Measurements from ENCODE around the gene IL5RA. TPM values are rescaled to one million over a fixed set of nuclear protein-coding genes. Genes with fewer than 3 reads are reported as not detected.

IL5RA gene
- total RNA-seq, 1 donor from 2014 or later = not detected

DNA sequence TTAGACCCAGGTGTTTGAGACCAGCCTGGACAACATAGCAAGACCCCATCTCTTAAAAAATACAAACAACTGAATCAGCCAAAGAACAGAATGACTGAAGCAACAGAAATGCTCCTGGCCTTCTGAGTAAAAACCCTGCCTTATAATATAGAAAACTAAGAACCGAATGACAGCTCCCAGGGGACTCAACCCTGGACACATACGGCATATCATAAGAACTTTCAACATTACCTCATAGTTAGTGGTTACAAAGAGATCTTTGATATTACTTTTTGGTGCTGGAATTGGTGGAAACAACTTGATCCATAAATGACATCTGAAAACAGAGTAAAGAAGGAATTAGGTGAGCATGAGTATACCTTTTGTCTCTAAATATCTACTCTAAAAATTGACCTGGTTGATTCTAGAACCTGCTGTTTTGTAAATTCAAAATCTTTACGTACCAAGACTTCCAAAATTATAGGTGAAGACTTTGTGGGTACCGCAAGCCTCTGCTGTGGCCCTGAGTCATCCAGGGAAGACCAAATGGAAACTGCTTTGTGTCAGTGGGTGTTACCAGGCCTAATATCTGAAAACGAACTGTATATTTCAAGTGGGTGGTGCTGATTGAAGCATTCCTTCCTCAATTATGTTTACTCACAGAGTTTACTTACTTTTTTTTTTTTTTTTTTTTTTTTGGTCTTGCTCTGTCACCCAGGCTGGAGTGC lies 35.5 kb downstream of the IL5RA start:
- Histone ChIP-seq H3K4me3 (no peak overlapping the region), H3K27me3 (ENCODE audit: low read depth) (peaks cover 8% of the 10 kb centered on the region), H3K36me3 (no peaks in the 10 kb centered on the region), H3K9me3 (replicated peaks) (no peaks in the 10 kb centered on the region), H3K4me1 (no peaks in the 10 kb centered on the region), H3K27ac (replicated peaks) (no peak overlapping the region)
- no peak for DNase-seq
- TF ChIP-seq, protein P1, sequence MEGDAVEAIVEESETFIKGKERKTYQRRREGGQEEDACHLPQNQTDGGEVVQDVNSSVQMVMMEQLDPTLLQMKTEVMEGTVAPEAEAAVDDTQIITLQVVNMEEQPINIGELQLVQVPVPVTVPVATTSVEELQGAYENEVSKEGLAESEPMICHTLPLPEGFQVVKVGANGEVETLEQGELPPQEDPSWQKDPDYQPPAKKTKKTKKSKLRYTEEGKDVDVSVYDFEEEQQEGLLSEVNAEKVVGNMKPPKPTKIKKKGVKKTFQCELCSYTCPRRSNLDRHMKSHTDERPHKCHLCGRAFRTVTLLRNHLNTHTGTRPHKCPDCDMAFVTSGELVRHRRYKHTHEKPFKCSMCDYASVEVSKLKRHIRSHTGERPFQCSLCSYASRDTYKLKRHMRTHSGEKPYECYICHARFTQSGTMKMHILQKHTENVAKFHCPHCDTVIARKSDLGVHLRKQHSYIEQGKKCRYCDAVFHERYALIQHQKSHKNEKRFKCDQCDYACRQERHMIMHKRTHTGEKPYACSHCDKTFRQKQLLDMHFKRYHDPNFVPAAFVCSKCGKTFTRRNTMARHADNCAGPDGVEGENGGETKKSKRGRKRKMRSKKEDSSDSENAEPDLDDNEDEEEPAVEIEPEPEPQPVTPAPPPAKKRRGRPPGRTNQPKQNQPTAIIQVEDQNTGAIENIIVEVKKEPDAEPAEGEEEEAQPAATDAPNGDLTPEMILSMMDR (IDR thresholded peaks at IDR 0.05; ENCODE audit: borderline replicate concordance) = no peak
- intact Hi-C loops (cut with micrococcal nuclease) = no loop called here

- Histone ChIP-seq H3K36me3 (no peaks in the 10 kb centered on the region), H3K4me3 (no peak overlapping the region), H3K27ac (replicated peaks) (no peak overlapping the region), H3K27me3 (ENCODE audit: low read depth) (no peaks in the 10 kb centered on the region), H3K4me1 (no peaks in the 10 kb centered on the region), H3K9me3 (replicated peaks) (no peaks in the 10 kb centered on the region)
- no peak for DNase-seq
- intact Hi-C loops (cut with micrococcal nuclease) = no loop called here
- TF ChIP-seq, protein P1 (IDR thresholded peaks at IDR 0.05; ENCODE audit: borderline replicate concordance) = no peak
Measured at GRCh38 chr3:3071136-3071535, 39.0 kb downstream of the IL5RA start.

- no peaks in the 10 kb centered on the region for H3K4me1 ChIP-seq
- TF ChIP-seq, protein P1 (IDR thresholded peaks at IDR 0.05; ENCODE audit: borderline replicate concordance) = no peak
- H3K36me3 ChIP-seq = no peaks in the 10 kb centered on the region
- H3K27ac ChIP-seq (replicated peaks) = no peak overlapping the region
- no peaks in the 10 kb centered on the region for H3K9me3 ChIP-seq (replicated peaks)
- H3K27me3 ChIP-seq (ENCODE audit: low read depth) = no peaks in the 10 kb centered on the region
- no peak overlapping the region for H3K4me3 ChIP-seq
- DNase-seq = no peak
- intact Hi-C loops (cut with micrococcal nuclease) = no loop called here
Measured at GRCh38 chr3:3069723-3070122, 40.5 kb downstream of the IL5RA start.

- TF ChIP-seq, protein P1 (IDR thresholded peaks at IDR 0.05; ENCODE audit: borderline replicate concordance) = no peak
- Histone ChIP-seq H3K36me3 (no peaks in the 10 kb centered on the region), H3K4me3 (no peak overlapping the region), H3K4me1 (no peaks in the 10 kb centered on the region), H3K27ac (replicated peaks) (no peak overlapping the region), H3K27me3 (ENCODE audit: low read depth) (no peaks in the 10 kb centered on the region), H3K9me3 (replicated peaks) (no peaks in the 10 kb centered on the region)
- no peak for DNase-seq
- intact Hi-C loops (cut with micrococcal nuclease) = no loop called here
Measured at GRCh38 chr3:3068358-3068881, 41.8 kb downstream of the IL5RA start.

- TF ChIP-seq, protein P1 (IDR thresholded peaks at IDR 0.05; ENCODE audit: borderline replicate concordance) = no peak
- Histone ChIP-seq H3K4me1 (no peaks in the 10 kb centered on the region), H3K27ac (replicated peaks) (no peak overlapping the region), H3K4me3 (no peak overlapping the region), H3K36me3 (no peaks in the 10 kb centered on the region), H3K9me3 (replicated peaks) (no peaks in the 10 kb centered on the region), H3K27me3 (ENCODE audit: low read depth) (no peaks in the 10 kb centered on the region)
- DNase-seq = no peak
- intact Hi-C loops (cut with micrococcal nuclease) = no loop called here
Measured at GRCh38 chr3:3066910-3067309, 43.3 kb downstream of the IL5RA start.

Data from left ventricle myocardium inferior (tissue), 1 donor.